NCI-H2081 treated with DMSO at 0.1 percent for 48 hours (cell line): ENCODE measurements around the gene AQP7.
A peak's percentile ranks its signal among the peaks of the same experiment; 100 is the strongest.
"Not testable (repeated sequence)": the region's sequence is repeated elsewhere in the genome, so short reads cannot be mapped to it uniquely, and the experiment has no call there.

Experiments used
- DNase-seq: peaks from one replicate; lab custom pipeline; 2025; lab: John Stamatoyannopoulos, UW

The AQP7 gene

DNA sequence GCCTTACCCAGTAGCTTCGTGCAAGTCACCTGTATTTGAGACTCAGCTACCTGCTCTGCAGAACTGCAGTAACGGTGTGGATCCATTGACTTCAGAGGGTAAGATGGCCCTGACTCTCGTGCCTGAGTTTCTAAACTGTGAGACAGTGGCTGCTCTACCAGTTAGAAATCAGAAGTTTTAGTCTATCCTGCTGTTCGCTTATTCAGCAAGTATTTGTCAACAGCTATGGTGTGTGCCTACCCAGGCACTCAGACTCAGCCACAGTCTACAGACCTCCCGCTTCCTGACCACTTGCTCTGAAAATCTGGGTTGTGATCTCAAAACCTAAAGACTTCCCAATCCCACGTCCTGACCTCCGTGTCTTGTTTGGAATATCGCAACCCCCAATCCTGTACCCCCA is 31.5 kb upstream of the AQP7 start:
- no peak for DNase-seq

DNA sequence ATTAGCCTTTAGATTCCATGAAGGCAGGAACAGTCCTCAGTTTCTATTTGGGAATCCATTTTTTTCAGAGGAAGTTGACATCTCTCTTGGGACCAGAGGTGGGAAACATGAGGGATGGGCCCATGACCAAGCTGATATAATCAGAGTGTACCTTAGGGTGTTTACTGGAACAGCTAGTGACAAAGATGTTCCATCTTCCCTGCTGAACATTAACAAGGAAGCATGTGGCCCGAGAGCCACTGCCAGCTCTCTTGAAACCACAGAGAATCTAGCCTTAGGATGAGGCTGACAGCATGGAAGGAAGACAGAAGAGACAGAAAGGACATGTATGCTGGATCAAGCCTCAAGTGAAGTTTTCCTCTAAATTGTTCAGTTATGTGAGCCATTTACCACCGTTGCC is 29.1 kb upstream of the AQP7 start:
- DNase-seq, result no peak

DNA sequence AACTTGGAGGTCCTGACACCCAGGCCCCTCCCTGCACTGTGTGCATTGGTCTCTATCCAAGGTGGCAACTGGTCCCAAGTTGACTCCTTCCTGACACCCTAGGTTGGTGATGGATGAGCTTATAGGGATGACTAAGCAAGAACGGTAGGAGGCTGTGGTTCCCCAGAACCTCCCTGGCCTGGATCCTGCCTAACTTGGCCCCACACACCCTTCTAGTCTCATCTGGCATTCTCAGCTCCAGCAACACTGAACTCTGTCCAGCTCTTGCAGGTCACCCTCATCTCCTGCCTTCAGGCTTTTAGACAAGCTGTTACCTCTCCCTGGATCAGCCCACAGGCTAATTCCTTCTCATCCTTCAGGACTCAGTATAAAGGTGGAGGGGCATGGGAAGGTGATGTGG is 28.6 kb upstream of the AQP7 start:
- no peak for DNase-seq

DNA sequence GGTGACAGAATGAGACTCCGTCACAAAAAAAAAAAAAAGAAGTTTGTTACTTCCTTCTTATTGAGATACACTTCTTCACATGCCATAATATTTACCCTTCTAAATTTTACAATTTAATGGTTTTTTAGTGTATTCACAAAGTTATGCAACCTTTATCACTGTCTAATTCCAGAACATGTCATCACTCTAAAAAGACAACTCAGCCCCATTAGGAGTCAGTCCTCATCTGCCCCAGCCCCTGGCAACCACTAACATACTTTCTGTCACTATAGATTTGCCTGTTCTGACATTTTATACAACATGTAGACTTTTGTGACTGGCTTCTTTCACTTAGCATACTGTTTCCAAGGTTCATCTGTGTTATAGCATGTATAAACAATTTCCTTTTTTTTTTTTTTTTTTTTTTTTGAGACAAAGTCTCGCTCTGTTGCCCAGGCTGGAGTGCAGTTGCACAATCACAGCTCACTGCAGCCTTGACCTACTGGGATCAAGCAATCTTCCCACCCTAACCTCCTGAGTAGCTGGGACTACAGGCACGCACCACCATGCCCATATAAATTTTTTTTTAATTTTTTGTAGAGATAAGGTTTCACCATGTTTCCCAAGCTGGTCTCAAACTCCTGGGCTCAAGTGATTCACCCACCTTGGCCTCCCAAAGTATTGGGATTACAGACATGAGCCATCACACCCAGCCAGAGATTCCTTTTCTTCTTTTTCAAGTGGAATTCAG is 27.1 kb upstream of the AQP7 start:
- DNase-seq, result no peak

DNA sequence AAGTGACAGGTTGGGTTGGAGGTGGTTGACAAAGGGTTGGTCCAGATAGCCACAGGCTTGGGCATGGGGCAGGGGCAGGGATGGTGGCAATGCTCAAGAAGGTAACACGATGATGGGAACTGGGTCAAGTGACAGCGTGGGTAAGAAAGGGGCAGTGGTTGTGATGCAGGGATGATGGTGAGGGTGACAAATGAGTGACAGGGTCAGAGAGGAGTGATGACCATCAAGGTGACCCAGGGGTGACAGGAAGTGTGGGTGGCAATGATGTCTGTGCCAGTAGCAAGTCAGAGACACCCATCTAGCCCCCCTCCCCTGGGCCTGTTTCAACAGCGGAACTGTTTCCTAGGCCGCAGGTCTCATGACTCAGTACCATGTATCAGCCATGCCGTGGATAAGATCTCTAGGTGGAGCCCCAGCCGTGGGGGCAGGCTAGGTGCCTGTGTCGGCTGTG is 24.5 kb upstream of the AQP7 start:
- DNase-seq, result no peak

DNA sequence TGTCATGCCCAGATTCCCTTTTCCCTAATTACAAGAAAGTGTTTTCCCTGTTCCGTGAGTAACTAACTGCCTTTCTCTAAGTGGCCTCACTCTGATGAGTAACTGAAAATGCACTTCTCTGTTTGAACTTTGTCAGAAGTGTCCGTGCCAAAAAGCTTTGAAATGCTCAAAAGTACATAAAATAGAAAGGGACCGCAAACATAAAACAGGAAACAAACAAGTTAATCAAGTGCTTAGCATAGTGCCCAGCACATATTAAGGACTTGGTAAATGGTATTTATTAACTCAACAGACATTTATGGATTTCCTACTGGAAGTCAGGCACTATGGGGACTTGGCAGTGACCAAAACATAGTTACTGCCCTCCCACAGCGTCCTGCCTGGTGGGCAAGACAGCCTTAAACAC is 22.8 kb upstream of the AQP7 start:
- DNase-seq, result no peak

DNA sequence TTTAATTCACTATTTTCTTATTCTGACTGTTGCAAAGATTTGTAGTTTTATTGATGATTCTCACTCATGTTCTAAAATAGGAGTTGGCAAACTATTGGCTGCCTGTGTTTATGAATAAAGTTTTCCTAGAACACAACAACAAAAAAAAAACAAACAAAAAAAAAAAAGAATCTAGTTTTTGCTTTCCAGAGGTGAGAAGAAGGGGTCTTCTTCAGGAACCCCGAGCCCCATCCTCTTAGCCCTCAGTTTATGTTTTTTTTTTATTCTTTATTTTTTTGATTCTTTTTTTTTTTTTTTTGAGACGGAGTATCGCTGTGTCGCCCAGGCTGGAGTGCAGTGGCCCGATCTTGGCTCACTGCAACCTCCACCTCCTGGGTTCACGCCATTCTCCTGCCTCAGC is 22.1 kb upstream of the AQP7 start:
- DNase-seq, result not testable (repeated sequence)

DNA sequence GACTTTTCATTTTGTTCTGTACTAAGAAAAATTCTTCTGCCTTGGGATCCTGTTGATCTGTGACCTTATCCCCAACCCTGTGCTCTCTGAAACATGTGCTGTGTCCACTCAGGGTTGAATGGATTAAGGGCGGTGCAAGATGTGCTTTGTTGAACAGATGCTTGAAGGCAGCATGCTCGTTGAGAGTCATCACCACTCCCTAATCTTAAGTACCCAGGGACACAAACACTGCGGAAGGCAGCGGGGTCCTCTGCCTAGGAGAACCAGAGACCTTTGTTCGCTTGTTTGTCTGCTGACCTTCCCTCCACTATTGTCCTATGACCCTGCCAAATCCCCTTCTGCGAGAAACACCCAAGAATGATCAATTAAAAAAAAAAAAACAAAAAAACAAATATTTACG is 21.7 kb upstream of the AQP7 start:
- DNase-seq, result not testable (repeated sequence)

DNA sequence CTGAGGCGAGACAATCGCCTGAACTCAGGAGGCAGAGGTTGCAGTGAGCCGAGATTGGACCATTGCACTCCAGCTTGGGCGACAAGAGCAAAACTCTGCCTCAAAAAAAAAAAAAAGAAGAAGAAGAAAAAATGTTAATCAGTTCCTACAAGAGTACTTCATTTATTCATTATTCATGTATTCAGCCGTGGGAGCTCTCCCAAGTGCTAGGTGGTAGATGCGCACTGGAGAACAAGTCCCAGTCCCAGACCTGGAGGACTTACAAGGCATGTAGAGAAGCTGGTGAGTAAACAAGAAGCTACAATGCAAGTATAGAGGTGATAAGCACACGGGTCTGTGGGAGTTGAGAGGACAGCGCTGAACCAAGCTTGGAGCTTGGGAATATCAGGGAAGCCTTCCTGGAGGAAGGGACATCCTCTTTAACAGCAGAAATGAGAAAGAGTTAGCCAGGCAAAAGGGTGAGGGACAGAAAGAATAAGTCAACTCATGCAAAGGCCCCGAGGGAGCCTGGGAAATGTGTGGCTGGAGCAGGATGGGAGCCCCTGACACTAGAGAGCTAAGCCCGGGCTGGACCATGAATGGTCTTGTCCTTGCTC is 17.4 kb upstream of the AQP7 start:
- no peak for DNase-seq

DNA sequence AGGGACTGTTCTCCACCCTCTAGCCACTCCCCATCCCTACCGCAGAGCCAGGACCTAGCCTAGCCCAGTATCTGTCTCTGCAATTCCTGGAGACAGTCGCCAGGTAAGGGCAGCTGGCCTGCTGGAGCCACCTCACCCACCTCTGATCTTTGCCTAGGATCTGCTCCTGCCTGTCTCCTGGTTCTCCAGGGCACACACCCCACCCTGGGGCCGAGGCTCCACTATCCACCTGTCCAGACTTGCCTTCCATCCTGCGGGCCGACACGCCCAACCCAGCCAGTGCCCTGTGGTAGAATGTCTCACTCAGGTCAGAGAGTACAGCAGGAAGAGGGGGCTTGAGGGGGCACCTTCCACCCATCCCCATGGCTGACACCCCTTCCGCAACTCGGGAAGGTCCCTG is 15.7 kb upstream of the AQP7 start:
- no peak for DNase-seq

DNA sequence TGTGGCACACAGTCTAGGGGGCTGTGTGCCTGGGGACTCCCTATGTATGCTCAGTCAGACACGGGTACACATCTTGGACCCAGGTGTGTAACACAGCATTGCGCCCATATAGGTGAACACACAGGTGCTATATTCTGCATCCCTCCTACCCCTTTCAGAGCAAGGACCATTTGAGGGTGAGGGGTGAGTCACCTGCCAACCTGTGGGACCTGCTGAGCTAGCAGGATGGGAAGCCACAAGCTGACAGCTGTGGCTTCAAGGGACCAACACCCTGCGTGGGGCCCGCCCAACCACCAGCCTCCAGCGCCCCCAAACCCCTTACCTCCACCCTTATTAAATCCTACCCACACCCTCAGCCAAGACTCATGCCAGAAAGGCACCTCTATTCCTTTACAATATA is 14.6 kb upstream of the AQP7 start:
- no peak for DNase-seq

DNA sequence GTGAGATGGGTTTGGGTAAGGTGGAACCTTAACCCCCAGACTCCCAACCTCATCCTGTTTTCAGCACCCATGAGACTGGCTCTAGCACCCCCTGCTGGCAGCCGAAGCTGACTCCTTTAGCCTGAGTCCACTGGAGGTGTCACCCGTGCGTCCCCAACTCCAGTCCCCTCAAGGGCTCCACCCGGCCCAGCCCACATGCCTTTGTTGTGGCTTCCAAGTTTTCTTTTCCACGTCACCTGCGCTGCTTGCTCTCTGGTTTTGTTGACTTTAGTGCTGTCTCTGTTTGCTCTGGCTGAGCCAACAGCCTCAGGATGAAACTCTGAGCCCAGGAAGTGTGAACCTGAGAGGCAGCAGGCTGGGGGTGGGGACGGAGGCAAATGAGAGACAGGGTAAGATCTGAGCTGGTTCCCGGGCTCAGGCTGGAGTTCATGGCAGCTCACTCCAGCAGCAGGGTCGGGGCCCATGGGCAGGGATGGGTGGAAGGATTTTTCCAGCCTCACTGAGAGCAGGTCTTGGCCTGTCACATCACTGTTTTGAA is 13.2 kb upstream of the AQP7 start:
- DNase-seq, result peak; percentile 38

DNA sequence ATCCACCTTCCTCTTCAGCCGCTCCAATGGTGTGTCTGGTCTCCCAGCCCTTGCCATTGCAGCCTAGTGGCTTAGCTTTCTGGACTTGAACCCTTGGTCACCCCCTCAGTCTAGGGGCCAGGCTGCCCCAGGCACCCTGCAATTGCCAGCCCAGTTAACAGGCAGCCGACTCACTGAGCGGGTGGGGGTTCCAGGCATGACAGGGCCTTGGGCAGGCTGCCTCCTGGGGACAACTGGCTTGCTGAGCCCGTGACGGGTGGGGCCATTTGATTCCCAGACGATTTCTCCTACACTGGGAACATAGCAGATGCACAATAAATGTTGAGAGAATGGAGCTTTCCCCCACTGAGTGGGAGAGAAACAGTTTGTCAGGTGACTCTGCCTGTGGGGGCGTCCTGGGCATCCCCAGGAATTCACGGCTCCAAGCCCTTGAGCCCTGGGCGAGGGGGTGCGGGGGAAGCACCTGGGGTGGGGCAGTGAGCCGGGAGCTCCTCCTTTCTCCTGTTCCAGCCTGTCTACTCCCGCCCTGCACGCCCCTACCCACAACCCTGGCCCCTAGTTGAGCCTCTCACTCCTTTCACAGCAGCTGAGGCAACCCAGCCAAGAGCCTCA is 12.6 kb upstream of the AQP7 start:
- no peak for DNase-seq

DNA sequence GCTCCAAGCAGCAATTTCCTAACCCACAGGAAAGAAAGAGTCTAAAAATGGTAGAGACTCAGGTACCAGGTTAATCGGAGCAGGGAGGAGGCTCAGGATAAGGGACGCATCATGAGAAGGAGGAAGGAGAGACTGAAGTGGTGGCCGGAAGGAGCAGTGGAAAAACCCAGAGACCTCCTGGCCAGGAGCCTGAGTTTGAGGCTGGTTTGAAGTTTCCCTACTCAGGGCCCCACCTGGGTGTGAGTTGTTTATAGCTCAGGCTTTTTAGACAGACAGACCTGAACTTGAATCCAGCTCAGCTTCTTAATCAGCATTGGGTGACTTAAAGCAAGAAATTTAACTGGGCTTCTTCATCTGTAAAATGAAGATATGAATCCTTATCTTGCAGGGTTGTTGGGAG is 11.9 kb upstream of the AQP7 start:
- DNase-seq, result no peak

DNA sequence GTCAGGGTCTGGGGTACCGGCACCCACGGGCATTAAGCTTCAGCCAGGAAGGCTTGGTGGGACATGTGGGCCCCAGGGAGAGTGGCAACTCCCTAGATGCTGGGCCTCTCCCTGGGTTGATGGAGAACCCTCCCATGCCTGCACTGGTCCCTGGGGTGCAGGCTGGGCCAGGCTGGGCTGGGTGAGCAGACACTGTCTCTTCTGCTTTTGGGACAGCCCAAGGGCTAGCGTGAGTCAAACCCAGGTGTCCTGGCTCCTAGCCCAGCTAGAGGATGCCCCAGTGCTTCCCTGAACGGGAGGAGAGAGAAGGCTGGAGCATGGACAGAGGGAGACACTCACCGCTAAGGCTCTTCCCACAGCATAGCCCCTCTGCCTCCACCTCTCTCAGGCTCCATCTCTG is 5.7 kb upstream of the AQP7 start:
- no peak for DNase-seq

DNA sequence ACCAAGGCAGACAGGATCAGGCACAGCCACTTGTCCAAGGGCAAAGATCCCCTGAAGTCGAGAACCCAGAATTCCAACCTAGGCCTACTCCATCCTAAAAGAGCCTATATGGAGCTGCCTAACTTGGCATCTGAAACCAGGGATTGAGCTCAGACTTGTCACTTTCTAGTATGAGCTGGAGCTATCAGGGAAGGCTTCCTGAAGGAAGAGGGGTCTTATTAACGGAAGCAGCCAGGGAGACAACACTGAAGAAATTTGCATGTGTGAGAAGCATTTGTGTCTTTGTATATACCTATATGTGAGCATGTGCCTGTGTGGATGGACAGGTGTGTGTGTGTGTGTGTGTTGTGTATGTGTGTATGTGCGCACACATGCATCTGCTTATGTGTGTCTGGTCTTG is 4.7 kb upstream of the AQP7 start:
- no peak for DNase-seq

DNA sequence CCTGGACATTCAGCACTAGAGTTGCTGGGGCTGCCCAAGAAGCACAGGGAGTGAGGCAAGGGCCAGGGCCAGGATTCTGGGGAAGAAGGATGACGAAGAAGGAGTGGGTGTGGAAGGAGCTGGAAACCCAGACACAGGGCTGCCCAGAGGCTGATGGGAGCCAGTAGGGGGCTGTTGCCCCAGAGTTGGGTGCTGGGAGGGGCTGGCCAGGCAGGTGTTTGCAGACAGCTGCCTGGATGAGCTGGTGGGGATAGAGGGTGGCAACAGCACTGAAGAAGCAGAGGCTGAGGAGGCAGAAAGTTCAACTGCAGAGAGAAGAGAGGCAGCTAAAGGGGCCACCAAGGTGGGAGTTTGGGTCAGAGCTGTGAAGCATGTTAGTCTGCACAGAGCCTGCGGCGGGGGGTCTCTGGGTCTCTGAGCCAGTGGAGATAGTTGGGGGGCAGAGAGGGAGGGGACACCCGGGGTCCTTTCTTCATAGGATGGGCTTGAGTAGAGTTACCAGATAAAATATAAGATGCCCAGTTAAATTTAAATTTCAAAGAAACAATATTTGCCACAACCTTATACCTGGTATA is 2.5 kb upstream of the AQP7 start:
- no peak for DNase-seq

DNA sequence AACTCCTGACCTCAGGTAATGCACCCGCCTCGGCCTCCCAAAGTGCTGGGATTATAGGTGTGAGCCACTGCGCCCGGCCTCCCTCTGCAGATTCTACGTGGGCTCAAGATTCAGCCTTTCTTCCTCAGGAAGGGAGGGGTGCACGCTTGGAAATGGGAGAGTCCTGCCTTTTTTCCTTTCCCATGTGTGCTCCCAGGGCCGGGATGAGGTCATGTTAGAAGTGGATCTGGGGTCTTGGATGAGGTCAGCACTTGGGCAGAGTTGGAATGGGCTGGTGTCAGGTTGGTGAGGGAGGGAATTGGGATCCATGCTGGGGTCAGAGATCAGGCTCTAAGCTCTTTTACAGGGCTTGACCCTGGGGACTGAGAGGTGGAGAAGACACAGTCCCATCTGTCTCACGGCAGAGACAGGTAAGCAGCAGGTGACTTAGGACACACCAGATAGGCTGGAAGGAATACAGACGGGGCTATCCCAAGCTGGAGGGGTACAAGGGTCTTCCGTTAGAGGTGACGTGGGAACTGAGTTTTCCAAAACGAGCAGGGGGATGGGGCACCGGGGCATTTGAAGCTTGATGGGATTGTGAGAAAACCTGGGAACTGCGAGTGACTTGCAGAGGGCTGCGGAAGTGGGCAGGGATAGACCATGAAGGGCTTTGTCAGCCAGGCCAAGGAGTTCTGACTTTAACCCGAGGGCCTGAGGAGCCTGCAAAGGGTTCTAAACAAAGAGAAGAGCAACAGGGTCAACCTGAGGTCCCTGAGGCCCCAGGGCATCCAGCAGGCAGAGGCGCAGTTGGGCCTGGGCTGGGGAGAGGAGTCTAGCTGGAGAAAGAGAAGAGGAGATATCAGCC is 1.8 kb upstream of the AQP7 start:
- no peak for DNase-seq

DNA sequence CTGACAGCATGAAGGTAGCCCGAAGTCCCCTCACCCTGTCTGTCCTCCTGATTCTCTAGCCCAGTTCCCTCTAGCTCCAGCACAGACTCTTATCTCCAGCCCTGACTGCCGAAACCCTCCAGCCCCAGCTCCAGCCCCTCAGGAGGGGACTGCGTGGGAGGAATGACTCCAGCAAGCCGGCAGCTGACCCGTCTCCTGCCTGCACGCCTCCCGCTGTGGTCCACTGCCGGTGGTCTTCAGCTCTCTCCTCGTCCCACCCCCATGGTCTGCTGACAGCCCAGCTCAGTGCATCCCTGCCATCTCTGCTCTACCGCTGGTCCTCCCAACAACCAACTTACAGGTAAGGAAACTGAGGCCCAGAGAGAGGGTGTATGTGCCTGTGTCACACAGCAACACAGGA is 559 bp downstream of the AQP7 start:
- not testable (repeated sequence) for DNase-seq

DNA sequence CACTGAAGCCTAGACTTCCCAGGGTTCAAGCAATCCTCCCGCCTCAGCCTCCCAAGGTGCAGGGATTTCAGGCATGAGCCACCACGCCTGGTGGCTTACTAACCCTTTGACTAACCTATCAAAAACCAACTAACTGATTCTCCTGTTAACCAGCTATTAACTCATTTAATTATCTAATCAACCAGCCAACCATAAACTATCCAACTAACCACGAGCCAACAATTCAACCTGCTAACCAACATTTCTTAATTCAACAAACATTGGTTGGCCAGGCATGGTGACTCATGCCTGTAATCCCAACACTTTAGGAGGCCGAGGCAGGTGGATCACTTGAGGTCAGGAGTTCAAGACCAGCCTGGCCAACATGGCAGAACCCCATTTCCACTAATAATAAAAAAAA is 3.3 kb downstream of the AQP7 start:
- DNase-seq, result not testable (repeated sequence)

DNA sequence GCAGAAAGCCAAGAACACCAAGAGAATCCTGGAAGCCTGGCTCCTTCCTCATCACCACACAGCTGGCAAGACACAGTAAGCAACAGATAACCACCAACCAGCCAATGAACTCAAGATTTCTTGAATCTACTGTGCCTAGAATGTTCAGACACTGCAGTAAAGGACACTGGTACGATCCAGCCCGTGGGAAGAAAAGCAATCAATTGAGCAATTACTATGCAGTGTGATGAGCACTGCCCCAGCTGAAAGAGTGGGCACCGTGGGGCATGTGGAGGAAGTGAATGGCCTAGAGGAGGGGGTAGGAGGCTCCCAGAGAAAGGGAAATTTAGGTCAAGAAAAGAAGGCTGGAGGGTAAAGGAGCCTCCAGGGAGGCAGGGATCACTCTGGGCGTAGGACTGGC is 4.6 kb downstream of the AQP7 start:
- DNase-seq, result not testable (repeated sequence)
